Measurements from ENCODE around the gene STARD9. TPM values are rescaled to one million over a fixed set of nuclear protein-coding genes. Genes with fewer than 3 reads are reported as not detected.

The STARD9 gene
- total and polyA plus RNA-seq, 9 of the 15 experiments (the other 6 are each of a cell fraction or from before 2014, with no cell fraction given) = 0.45 to 6.0 (median 3.6) TPM

GRCh38 chr15:42584031-42584765 is 8.8 kb downstream of the STARD9 start (continued):
- TF ChIP-seq NRF1 (conservative IDR thresholded peaks at IDR 0.05 in 1 of 2, IDR thresholded peaks at IDR 0.05 in 1 of 2) (0 out of 4 replicates have a peak, but pooled peaks of 1 of the 2 experiments have one; percentile 15), LARP7 (IDR thresholded peaks at IDR 0.05) (no peak), CEBPZ (IDR thresholded peaks at IDR 0.05; ENCODE audit: borderline replicate concordance, low read depth, low read length) (no peak), ZNF224 (CRISPR knock-in tag; IDR thresholded peaks at IDR 0.05) (no peak), SMARCA4 (IDR thresholded peaks at IDR 0.05) (peak; percentile 90), ESRRA (IDR thresholded peaks at IDR 0.05; ENCODE audit: borderline replicate concordance, low read depth) (peak; percentile 95), GATAD2B (IDR thresholded peaks at IDR 0.05; ENCODE audit: borderline replicate concordance) (no peak), ZFP30 (CRISPR knock-in tag; IDR thresholded peaks at IDR 0.05; ENCODE audit: borderline replicate concordance) (no peak), FOXA3 (CRISPR knock-in tag; conservative IDR thresholded peaks at IDR 0.05 in 1 of 2, IDR thresholded peaks at IDR 0.05 in 1 of 2) (no peak), DNMT1 (IDR thresholded peaks at IDR 0.05) (no peak), ZNF511 (CRISPR knock-in tag; IDR thresholded peaks at IDR 0.05) (no peak), HDAC3 (IDR thresholded peaks at IDR 0.05; ENCODE audit: borderline replicate concordance, partially characterized antibody) (peak; percentile 87), RFX7 (CRISPR knock-in tag; IDR thresholded peaks at IDR 0.05) (no peak)
- TF ChIP-seq, protein P1, sequence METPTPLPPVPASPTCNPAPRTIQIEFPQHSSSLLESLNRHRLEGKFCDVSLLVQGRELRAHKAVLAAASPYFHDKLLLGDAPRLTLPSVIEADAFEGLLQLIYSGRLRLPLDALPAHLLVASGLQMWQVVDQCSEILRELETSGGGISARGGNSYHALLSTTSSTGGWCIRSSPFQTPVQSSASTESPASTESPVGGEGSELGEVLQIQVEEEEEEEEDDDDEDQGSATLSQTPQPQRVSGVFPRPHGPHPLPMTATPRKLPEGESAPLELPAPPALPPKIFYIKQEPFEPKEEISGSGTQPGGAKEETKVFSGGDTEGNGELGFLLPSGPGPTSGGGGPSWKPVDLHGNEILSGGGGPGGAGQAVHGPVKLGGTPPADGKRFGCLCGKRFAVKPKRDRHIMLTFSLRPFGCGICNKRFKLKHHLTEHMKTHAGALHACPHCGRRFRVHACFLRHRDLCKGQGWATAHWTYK (CRISPR knock-in tag; IDR thresholded peaks at IDR 0.05) = no peak
- TF ChIP-seq, protein P2, sequence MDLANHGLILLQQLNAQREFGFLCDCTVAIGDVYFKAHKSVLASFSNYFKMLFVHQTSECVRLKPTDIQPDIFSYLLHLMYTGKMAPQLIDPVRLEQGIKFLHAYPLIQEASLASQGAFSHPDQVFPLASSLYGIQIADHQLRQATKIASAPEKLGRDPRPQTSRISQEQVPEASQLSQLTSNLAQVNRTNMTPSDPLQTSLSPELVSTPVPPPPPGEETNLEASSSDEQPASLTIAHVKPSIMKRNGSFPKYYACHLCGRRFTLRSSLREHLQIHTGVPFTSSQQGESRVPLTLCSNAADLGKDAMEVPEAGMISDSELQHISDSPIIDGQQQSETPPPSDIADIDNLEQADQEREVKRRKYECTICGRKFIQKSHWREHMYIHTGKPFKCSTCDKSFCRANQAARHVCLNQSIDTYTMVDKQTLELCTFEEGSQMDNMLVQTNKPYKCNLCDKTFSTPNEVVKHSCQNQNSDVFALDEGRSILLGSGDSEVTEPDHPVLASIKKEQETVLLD (IDR thresholded peaks at IDR 0.05) = peak; percentile 56
- TF ChIP-seq, protein P3, sequence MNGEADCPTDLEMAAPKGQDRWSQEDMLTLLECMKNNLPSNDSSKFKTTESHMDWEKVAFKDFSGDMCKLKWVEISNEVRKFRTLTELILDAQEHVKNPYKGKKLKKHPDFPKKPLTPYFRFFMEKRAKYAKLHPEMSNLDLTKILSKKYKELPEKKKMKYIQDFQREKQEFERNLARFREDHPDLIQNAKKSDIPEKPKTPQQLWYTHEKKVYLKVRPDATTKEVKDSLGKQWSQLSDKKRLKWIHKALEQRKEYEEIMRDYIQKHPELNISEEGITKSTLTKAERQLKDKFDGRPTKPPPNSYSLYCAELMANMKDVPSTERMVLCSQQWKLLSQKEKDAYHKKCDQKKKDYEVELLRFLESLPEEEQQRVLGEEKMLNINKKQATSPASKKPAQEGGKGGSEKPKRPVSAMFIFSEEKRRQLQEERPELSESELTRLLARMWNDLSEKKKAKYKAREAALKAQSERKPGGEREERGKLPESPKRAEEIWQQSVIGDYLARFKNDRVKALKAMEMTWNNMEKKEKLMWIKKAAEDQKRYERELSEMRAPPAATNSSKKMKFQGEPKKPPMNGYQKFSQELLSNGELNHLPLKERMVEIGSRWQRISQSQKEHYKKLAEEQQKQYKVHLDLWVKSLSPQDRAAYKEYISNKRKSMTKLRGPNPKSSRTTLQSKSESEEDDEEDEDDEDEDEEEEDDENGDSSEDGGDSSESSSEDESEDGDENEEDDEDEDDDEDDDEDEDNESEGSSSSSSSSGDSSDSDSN (IDR thresholded peaks at IDR 0.05; ENCODE audit: borderline replicate concordance in 1 of 2, low read depth in 2 of 2, low read length in 2 of 2) = 0 out of 4 replicates have a peak, but pooled peaks have one; percentile 21 to 45
